Measurements from ENCODE around the gene RRBP1.

Gene RRBP1

DNA sequence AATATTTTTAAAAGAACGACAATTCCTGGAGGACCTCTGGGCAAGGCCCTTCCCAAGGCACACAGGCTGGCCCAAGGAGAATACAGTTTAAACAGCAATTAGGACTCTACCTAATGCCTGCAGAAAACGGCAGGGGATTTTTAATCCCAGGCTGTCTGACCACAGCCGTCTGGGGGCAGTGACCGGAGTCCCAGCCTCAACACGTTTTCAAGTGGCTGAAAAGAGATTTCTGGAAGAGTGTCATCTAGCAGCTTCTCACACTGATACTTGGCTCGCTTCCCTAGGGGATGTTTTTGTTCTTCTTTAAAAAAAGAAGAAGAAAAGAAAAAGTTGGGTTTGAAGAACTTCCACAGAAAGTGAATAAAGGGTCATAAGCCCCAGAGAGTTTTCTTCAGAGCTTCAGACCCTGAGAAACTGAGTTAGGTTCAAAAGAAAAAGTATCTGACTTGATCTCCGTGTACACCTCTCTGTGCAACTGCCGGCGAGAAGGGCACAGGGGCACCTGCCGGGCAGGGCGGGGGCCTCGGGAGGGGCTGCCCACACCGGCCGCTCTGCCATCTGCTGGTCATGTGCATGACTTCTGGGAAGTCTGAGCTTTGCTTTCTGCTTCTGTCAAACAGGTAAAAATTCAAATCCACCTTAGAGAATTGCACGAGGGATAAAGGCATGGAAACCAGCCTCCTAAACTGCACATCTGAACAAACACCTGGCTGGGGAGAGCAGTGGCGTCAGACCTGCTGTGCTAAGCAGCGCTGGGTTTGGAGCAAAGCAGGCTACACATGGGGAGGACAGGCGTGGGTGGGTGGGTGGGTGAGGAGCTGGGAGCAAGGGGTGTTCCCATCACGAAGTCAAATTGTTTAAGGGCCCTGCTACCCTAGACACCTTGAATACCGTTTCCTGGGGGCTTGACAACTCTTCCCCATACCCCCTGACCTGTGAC is 33.0 kb downstream of the RRBP1 start:
- Histone ChIP-seq H3K9me3 (ENCODE audit: control insufficient read depth, low read depth, low read length) (no peaks in the 10 kb centered on the region), H3K36me3 (ENCODE audit: control insufficient read depth, low read depth, low read length) (peaks cover 2% of the 10 kb centered on the region), H3K27ac (ENCODE audit: low read length) (no peak overlapping the region), H3K4me1 (ENCODE audit: control insufficient read depth, low read depth, low read length) (peaks cover 9% of the 10 kb centered on the region), H3K9ac (ENCODE audit: low read length) (no peak overlapping the region), H3K4me3 (ENCODE audit: low read length) (no peak overlapping the region), H3K27me3 (ENCODE audit: control insufficient read depth, insufficient read depth, low read length) (no peaks in the 10 kb centered on the region)

DNA sequence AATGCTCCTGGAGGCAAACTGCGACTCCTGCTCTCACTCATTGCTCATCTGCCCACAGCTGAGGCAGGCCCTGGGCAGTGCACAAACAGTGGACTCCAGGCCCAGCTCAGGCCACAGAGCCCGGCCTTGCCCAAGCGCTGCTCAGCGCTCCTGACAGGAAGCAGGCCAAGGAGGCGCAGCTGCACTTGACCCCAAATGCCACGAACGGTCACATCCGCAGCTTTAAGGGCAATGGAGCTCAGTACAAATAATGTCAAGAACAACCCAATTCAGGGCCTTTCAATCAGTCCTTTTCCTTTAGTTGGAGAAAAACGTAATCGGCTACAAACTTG is 33.8 kb downstream of the RRBP1 start:
- H3K4me1 ChIP-seq (ENCODE audit: control insufficient read depth, low read depth, low read length), result peaks cover 9% of the 10 kb centered on the region
- H3K27ac ChIP-seq (ENCODE audit: low read length), result no peak overlapping the region
- H3K4me3 ChIP-seq (ENCODE audit: low read length), result no peak overlapping the region
- H3K27me3 ChIP-seq (ENCODE audit: control insufficient read depth, insufficient read depth, low read length), result no peaks in the 10 kb centered on the region
- no peaks in the 10 kb centered on the region for H3K9me3 ChIP-seq (ENCODE audit: control insufficient read depth, low read depth, low read length)
- no peaks in the 10 kb centered on the region for H3K36me3 ChIP-seq (ENCODE audit: control insufficient read depth, low read depth, low read length)
- no peak overlapping the region for H3K9ac ChIP-seq (ENCODE audit: low read length)

DNA sequence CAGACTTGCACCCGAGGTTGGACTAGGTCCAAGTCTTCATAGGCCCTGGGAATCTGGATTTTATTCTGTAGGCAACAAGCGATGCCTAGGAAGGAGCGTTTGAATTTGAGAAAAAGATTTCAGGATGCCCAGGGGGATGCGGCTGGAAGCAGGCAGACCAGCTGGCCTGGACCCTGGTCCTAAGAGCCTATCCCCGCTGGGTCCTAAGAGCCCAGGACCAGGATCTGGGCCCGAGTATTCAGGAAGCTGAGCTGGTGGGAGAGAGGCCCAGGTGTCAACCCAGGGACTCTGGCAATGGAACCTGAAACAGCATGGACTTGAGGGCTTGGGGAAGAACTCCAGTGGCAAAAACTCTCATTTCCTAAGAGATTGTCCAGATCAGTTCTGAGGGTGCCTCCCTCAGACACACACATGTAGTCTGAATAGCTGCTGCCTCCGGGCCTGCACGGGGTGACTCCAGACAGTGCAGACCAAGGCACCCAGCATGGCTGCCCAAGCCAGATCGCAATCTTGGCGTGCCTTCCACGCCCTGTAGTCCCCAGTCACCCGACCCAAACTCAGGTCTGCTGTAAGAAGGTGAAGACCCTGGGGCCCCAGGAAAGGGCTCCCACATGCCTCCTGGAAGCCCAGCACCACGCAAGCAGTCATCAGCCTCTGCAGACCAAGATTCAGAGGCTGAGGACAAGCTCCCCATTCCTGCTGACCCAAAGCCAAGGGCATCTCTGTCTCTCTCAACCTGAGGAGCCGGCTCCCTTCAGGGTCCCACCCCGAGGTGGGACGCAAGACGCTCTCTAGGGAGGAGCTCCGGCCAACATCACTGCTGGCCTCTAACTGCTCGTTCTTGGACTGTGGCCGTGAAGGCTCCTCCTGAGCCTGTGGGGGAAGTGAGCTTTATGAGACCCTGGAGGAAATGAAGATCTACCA is 34.4 kb downstream of the RRBP1 start:
- no peak overlapping the region for H3K4me3 ChIP-seq (ENCODE audit: low read length)
- no peaks in the 10 kb centered on the region for H3K27me3 ChIP-seq (ENCODE audit: control insufficient read depth, insufficient read depth, low read length)
- H3K9ac ChIP-seq (ENCODE audit: low read length), result no peak overlapping the region
- peaks cover 9% of the 10 kb centered on the region for H3K4me1 ChIP-seq (ENCODE audit: control insufficient read depth, low read depth, low read length)
- no peaks in the 10 kb centered on the region for H3K36me3 ChIP-seq (ENCODE audit: control insufficient read depth, low read depth, low read length)
- H3K9me3 ChIP-seq (ENCODE audit: control insufficient read depth, low read depth, low read length), result no peaks in the 10 kb centered on the region
- no peak overlapping the region for H3K27ac ChIP-seq (ENCODE audit: low read length)

- no peaks in the 10 kb centered on the region for H3K9me3 ChIP-seq (ENCODE audit: control insufficient read depth, low read depth, low read length)
- peaks cover 5% of the 10 kb centered on the region for H3K36me3 ChIP-seq (ENCODE audit: control insufficient read depth, low read depth, low read length)
- H3K4me3 ChIP-seq (ENCODE audit: low read length), result no peak overlapping the region
- H3K4me1 ChIP-seq (ENCODE audit: control insufficient read depth, low read depth, low read length), result peaks cover 9% of the 10 kb centered on the region
- no peak overlapping the region for H3K27ac ChIP-seq (ENCODE audit: low read length)
- H3K9ac ChIP-seq (ENCODE audit: low read length), result no peak overlapping the region
- H3K27me3 ChIP-seq (ENCODE audit: control insufficient read depth, insufficient read depth, low read length), result no peaks in the 10 kb centered on the region
Observed at GRCh38 chr20:17646961-17647301, 35.1 kb downstream of the RRBP1 start.

GRCh38 chr20:17646209-17646960 is 35.7 kb downstream of the RRBP1 start:
- Histone ChIP-seq H3K4me3 (ENCODE audit: low read length) (no peak overlapping the region), H3K36me3 (ENCODE audit: control insufficient read depth, low read depth, low read length) (peaks cover 9% of the 10 kb centered on the region), H3K9ac (ENCODE audit: low read length) (no peak overlapping the region), H3K9me3 (ENCODE audit: control insufficient read depth, low read depth, low read length) (no peaks in the 10 kb centered on the region), H3K27ac (ENCODE audit: low read length) (no peak overlapping the region), H3K27me3 (ENCODE audit: control insufficient read depth, insufficient read depth, low read length) (no peaks in the 10 kb centered on the region), H3K4me1 (ENCODE audit: control insufficient read depth, low read depth, low read length) (peaks cover 9% of the 10 kb centered on the region)

DNA sequence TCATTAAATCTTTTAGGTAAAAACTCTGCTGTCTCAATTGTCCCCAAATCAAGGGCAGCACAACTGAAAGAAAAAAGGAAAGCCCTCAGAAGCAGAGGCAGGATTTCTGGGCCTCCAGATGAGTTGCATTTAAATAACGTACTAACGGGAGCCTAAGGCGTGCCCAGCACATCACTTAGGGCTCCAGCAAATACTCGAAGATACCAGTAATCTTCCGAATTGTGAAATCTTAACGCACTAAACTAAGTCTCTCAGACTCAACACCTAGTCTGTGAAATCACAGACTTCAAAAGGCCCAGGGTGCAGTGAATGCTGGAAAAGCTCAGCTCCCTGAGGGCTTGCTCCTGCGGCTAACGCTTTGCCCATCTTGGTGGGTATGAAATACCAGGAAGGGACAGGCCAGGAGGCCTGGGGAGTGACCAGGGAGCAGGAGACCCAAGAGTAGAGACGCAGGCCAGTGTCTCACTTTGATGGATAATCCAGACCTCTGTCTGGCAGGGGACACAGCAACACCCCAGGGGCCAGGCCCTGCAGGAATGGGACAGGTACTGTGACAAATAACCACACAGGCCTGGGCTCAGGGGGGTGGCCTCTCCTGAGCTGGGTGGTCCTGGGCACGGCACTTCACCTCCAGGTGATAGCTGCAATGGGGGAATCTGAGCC is 36.4 kb downstream of the RRBP1 start:
- H3K27ac ChIP-seq (ENCODE audit: low read length), result no peak overlapping the region
- no peak overlapping the region for H3K9ac ChIP-seq (ENCODE audit: low read length)
- H3K4me3 ChIP-seq (ENCODE audit: low read length), result no peak overlapping the region
- H3K4me1 ChIP-seq (ENCODE audit: control insufficient read depth, low read depth, low read length), result peaks cover 9% of the 10 kb centered on the region
- no peaks in the 10 kb centered on the region for H3K9me3 ChIP-seq (ENCODE audit: control insufficient read depth, low read depth, low read length)
- peaks cover 11% of the 10 kb centered on the region for H3K36me3 ChIP-seq (ENCODE audit: control insufficient read depth, low read depth, low read length)
- no peaks in the 10 kb centered on the region for H3K27me3 ChIP-seq (ENCODE audit: control insufficient read depth, insufficient read depth, low read length)

GRCh38 chr20:17645010-17645409 is 37.0 kb downstream of the RRBP1 start:
- Histone ChIP-seq H3K4me3 (ENCODE audit: low read length) (no peak overlapping the region), H3K9me3 (ENCODE audit: control insufficient read depth, low read depth, low read length) (no peaks in the 10 kb centered on the region), H3K9ac (ENCODE audit: low read length) (no peak overlapping the region), H3K36me3 (ENCODE audit: control insufficient read depth, low read depth, low read length) (peaks cover 11% of the 10 kb centered on the region), H3K27ac (ENCODE audit: low read length) (no peak overlapping the region), H3K4me1 (ENCODE audit: control insufficient read depth, low read depth, low read length) (peaks cover 9% of the 10 kb centered on the region), H3K27me3 (ENCODE audit: control insufficient read depth, insufficient read depth, low read length) (no peaks in the 10 kb centered on the region)

GRCh38 chr20:17644451-17644850 is 37.6 kb downstream of the RRBP1 start:
- Histone ChIP-seq H3K27ac (ENCODE audit: low read length) (no peak overlapping the region), H3K9me3 (ENCODE audit: control insufficient read depth, low read depth, low read length) (no peaks in the 10 kb centered on the region), H3K4me1 (ENCODE audit: control insufficient read depth, low read depth, low read length) (peaks cover 9% of the 10 kb centered on the region), H3K4me3 (ENCODE audit: low read length) (no peak overlapping the region), H3K36me3 (ENCODE audit: control insufficient read depth, low read depth, low read length) (peaks cover 11% of the 10 kb centered on the region), H3K9ac (ENCODE audit: low read length) (no peak overlapping the region), H3K27me3 (ENCODE audit: control insufficient read depth, insufficient read depth, low read length) (no peaks in the 10 kb centered on the region)

GRCh38 chr20:17643531-17644188 is 38.4 kb downstream of the RRBP1 start:
- Histone ChIP-seq H3K27ac (ENCODE audit: low read length) (no peak overlapping the region), H3K4me1 (ENCODE audit: control insufficient read depth, low read depth, low read length) (peaks cover 3% of the 10 kb centered on the region), H3K9me3 (ENCODE audit: control insufficient read depth, low read depth, low read length) (no peaks in the 10 kb centered on the region), H3K9ac (ENCODE audit: low read length) (no peak overlapping the region), H3K36me3 (ENCODE audit: control insufficient read depth, low read depth, low read length) (peaks cover 18% of the 10 kb centered on the region), H3K27me3 (ENCODE audit: control insufficient read depth, insufficient read depth, low read length) (no peaks in the 10 kb centered on the region), H3K4me3 (ENCODE audit: low read length) (no peak overlapping the region)

DNA sequence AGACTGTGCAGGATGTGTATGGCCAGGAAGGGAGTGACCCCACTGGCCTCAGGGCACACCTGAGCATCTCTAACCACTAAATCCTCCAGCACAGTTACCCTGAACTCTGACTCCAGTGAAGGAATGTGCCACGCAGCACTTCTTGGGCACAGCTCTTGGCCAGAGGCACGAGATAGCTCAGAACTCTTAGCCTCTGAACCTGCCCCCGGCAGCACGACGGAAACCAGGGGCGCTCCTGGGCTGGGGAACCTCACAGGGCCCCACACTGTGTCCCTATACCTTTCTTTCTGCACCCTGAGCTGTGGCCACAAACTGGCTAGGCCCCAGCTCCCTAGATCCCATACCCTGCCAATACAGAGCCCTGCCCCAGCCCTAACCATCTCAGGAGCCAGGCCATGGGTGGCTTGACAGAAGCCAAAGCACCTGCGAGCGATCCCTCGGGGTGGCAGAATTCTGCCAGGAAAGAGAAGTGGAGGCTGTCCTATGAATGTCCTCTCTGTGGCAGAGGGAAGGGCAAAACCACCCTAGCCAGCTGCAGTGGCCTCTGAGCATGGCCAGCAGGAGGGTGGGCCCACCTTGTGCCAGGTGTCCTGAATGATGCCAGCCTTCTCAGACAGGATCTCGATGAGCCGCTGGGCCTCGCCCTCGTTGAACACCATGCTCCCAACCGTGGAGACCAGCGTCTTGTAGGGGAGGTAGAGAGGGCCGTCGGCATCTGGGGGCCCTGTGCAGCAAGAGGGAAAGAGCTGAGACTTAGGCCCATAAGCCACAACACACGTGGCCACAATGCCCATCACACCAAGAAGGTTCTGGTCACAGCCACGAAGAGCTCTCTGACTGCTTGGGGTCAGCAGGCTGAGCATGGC is 39.4 kb downstream of the RRBP1 start:
- H3K9ac ChIP-seq (ENCODE audit: low read length), result no peak overlapping the region
- no peaks in the 10 kb centered on the region for H3K27me3 ChIP-seq (ENCODE audit: control insufficient read depth, insufficient read depth, low read length)
- no peaks in the 10 kb centered on the region for H3K4me1 ChIP-seq (ENCODE audit: control insufficient read depth, low read depth, low read length)
- no peak overlapping the region for H3K27ac ChIP-seq (ENCODE audit: low read length)
- H3K36me3 ChIP-seq (ENCODE audit: control insufficient read depth, low read depth, low read length), result peaks cover 18% of the 10 kb centered on the region
- H3K9me3 ChIP-seq (ENCODE audit: control insufficient read depth, low read depth, low read length), result no peaks in the 10 kb centered on the region
- no peak overlapping the region for H3K4me3 ChIP-seq (ENCODE audit: low read length)
